HG02852 (cell line): ENCODE data around the gene PCYT1A.
"Not testable (repeated sequence)": the region's sequence is repeated elsewhere in the genome, so short reads cannot be mapped to it uniquely, and the experiment has no call there.

ENCODE experiments used
- ATAC-seq: cut with Tn5 transposase; IDR thresholded peaks from one replicate; pipeline ENCODE4 v1.9.1; 2021; ENCODE audit warnings: mild to moderate bottlenecking, moderate library complexity; ENCODE audit not compliant: unreplicated experiment

The PCYT1A gene

DNA sequence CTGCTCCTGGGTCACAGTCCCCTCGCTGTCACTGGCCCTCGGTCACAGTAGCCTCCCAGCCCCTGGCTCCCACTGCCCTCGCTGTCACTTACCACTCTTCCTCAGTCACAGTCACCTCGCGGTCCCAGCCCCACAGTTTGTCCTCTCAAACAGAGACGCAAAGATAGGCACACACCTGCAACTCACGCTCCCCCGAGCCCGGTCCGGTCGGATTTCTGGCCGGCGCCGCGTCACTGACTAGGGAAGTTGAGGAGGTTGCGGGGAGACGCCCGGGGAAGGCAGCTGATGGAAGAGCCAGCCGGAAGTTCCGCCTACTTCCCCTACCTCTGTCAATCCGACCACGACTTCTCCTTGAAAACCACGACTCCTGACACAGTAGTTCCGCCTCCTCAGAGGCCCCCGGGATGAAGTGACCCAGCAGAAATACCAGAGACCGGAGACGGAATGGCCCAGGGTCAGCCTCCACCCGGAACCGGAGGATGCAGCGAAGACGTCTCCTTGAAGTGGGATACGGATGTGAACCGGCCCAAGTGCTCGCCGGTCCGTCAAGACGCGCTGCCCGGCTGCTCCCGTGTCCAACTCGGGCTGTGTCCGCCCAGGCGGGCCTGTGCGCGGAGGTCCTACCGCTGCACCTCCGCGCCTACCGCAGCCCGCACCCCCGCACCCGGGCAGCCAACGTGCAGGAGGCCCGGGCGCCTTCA, at the start of gene PCYT1A:
PCYT1A (minus strand) TSS at position 287 of the 701 bp plus-strand sequence. CDS start 17,195 bp downstream, outside the sequence.
- ATAC-seq, result peak; percentile 83

DNA sequence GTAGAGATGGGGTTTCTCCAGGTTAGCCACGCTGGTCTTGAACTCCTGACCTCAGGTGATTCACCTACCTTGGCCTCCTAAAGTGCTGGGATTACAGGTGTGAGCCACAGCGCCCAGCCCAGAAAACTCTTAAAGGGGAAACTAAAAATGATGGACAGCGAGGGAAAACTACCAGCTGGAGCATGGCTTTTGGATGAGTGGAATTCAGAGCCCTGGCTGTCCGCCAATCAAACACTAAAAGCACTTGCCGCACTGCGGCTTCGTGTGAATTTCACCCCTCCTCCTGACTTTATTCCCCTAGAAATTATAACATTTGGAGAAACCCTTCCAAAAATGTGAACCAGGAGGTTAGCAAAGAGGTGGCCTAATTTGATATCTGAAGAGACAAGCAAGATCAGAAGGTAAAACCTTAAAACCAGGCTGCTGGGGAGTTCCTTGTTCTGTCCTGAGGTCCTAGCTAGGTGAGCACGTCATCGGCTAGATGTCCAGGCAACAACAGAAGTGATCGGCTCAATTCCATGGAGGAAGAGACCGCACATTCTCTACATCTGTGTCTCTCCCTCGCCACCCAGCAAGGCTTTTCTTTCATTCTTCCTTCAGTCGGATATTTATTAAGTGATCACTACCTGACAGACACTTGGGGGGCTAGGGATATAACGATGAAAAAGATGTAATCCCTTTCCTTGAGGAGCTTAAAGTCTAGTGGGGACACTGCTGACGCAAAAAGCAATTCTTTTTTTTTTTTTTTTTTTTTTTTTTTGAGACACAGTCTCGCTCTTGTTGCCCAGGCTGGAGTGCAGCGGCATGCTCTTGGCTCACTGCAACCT, 49.0 kb upstream of the PCYT1A start:
- ATAC-seq, result no peak

DNA sequence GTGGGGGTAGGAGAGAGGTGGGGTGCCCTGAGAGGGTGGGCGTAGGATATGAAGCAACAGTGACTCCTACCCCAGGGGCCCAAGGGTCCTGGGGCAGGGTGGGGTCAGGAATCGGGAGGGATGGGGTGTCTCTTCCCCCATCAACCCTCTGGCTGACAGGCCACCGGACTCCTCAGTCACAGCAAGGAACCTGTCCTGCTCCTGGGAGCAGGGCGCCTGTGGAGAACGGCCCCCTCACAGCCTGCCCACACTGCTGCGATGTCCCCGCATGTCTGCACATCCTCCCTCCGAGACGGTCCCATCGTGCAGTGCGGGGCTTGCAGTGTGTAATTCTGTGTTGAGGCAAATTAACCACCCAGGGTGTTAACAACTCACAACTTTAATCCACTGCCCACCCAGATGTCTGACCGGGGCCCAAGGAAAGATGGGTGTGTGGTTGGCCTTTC, 48.0 kb upstream of the PCYT1A start:
- no peak for ATAC-seq

DNA sequence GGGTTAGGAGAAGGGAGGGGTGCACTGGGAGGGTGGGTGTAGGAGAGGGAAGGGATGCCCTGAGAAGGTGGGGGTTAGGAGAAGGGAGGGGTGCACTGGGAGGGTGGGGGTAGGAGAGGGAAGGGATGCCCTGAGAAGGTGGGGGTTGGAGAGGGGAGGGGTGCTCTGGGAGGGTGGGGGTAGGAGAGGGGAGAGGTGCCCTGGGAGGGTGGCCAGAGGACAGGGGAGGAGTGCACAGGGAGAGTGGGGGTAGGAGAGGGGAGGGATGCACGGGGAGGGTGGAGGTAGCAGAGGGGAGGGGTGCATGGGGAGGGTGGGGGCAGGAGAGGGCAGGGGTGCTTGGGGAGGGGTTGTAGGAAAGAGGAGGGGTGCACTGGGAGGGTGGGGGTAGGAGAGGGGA, 47.5 kb upstream of the PCYT1A start:
- ATAC-seq, result no peak

DNA sequence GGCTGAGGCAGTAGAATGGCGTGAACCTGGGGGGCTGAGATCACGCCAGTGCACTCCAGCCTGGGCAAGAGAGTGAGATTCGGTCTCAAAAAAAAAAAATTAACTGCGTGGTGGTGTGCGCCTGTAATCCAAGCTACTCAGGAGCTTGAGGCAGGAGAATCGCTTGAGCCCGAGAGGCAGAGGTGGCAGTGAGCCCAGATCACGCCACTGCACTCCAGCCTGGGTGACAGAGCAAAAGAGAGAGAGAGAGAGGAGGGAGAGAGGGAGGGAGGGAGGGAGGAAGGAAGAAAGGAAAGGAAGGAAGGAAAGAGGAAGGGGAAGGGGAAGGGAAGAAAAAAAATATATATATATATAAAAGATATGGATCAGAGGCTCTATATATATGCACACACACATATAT, 44.6 kb upstream of the PCYT1A start:
- ATAC-seq, result no peak

DNA sequence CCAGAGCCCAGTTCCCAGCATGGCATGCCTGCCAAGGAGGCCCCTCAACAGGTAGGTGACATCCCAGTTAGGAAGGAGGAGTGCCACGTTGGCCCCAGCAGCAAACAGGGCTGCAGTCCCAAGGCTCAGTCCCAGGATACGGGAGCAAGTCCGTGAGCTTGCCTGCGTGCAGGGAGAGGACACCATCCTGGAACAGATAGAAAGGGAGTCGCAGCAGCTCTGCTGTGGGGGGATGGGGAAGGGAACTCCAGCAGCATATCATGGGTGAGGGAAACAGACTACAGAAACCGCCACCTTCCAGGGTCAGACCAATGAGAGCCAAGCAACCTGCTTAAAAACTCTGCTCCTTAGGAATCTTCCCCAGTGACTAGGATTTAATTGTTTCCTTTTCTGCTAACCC, 39.9 kb upstream of the PCYT1A start:
- no peak for ATAC-seq

DNA sequence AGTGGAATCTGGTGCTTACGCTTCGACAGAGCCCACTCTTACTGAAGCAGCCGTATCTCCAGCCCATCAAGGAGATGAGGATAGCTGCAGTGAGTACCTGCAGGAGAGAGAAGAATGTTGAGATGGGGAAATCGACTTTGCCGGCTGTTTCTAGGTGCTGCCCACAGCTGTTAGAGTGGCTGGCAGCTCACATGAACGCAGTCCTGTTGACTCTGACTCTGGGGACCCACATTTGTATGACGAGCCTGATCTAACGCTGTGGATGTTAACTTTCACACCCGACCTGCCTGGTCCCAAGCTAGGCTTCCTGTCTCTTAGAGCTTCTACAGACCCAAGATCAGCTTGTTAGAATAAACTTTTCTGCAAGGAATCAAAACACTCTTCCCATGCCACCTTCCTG, 39.4 kb upstream of the PCYT1A start:
- no peak for ATAC-seq

DNA sequence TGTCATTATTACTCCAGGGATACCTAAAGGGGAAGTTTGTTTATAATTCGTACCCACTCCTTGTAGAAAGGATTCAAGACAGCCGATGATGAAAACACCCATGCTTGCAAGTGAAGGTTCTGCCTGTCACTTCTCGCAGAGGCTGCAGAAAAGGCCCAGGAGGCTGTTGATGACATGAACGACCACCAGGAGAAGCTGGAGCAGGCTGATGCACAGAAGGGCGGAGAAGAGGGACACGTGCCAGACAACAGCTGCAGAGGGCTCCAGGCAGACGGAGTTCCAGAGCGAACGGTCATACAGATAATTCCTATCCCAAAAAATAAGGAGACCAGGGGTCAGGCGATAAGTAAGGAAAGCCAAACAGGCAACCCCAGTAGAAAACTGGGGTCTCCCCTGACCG, 36.2 kb upstream of the PCYT1A start:
- no peak for ATAC-seq

DNA sequence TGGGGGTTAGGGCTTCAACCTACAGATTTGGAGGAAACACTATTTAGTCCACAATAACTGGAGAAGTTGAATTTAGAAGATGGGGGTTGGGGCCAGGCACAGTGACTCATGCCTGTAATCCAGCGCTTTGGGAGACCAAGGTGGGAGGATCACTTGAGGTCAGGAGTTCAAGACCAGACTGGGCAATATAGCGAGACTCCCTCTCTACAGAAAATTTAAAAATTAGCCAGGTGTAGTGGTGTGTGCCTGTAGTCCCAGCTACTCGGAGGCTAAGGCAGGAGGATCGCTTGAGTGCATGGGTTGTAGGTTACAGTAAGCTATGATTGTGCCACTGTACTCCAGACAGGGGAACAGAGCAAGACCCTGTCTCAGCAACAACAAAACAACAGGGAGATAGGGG, 35.5 kb upstream of the PCYT1A start:
- no peak for ATAC-seq

DNA sequence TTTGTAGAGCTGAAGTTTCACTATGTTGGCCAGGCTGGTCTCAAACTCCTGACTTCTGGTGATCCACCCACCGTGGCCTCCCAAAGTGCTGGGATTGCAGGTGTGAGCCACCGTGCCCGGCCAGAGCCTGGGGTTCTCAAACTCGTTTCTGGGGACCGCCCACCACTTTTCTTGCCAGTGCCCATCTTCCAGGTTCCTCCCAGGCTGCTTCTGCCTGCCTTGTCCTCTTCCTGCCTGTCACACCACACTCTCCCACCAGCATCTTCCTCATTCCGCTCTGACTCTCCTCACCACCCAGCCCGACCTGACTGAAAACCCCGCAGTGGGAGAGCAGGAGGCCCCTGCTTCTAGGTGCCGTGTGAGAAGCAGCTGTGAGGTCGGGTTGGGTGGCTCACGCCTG, 33.6 kb upstream of the PCYT1A start:
- no peak for ATAC-seq

DNA sequence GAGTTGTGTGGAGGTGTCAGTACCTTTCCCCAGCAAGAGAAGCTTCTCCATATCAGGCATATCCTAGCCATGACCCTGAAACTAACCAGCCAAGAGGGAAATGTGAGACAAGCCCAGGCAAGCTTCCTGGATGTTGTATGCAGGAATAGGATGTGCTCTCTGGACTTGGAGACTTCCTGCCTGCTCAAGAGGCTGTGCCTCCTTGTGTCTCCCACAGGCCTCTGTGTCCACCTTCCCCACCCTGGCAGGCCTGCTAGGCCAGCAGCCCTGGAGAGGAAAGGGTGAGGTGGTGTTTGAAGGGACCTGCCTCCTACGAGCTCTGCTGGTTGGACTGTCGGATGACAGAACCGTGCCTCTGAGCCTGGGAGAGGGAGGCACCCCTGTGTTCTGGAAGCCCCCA, 32.6 kb upstream of the PCYT1A start:
- no peak for ATAC-seq

DNA sequence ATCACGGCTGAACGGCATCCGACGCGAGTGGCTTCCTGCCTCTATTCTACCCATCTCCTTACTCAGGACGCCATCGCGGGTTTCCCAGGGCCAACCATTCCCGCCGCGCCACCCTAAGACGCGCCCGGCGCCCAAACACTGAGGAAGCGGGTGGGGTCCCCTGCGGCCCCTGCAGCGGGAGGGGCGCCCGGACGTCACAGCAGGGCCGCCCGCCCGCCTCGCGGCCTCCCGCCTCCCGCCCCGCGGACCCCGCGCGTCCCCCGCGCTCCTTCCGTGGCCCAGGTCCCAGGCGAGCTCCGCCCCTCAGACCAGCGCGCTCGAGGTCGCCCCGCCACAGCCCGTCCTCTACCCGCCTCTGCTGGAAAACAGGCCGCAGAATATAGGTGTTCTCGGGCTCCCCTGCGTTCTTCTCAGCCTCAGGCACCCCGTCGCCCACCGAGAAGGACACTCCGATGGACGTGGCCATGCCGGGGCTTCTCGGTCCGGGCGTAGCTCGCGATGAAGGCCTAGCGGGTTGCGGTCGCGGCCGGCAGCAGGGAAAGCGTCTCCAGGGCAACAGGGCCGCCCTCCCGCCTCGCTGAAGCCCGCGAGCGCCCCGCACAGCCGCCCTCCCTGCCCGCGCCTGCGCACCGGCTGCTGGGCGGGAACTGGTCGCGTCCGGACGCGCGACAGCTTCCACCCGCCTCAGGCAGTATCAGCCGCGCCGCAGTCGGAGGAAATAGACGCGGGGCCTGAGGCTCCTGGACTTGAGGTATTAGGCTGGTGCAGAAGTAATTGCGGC, 30.4 kb upstream of the PCYT1A start, which contains the start of gene DYNLT2B:
DYNLT2B (minus strand) TSS at position 554 of the 781 bp plus-strand sequence; CDS start at position 466, 88 bp downstream.
- peak; percentile 86 for ATAC-seq

DNA sequence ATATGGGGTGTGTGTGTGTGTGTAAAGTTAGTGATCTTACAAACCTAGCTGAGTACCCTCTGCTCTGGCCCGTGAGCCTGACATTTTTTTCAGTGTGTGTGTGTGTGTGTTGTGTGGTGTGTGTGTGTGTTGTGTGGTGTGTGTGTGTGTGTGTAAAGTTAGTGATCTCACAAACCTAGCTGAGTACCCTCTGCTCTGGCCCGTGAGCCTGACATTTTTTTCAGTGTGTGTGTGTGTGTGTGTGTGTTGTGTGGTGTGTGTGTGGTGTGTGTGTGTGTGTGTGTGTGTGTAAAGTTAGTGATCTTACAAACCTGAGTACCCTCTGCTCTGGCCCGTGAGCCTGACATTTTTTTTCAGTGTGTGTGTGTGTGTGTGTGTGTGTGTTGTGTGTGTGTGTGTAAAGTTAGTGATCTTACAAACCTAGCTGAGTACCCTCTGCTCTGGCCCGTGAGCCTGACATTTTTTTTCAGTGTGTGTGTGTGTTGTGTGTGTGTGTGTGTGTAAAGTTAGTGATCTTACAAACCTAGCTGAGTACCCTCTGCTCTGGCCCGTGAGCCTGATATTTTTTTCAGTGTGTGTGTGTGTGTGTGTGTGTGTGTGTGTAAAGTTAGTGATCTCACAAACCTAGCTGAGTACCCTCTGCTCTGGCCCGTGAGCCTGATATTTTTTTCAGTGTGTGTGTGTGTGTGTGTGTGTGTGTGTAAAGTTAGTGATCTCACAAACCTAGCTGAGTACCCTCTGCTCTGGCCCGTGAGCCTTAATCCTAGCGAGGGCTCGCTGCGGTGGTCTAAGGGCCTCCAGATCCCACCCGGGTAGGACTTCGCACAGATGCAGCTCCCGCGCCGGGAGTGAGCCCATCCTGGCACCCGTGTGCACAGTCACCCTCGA, 29.5 kb upstream of the PCYT1A start:
- not testable (repeated sequence) for ATAC-seq

DNA sequence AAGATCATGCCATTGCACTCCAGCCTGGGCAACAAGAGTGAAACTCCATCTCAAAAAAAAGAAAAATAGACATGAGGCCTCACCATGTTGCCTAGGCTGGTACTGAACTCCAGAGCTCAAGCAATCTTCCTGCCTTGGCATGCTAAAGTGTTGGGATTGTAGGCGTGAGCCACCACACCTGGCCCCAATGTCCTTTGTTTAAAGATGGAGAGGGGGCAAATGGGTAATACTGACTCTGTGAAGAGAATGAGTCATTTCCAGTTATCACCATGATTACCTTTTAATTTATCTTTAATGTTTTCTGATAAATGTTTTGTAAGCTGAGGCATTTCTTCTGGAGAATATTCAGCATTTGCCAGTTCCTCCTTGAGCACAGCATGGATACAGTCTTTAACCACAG, 28.3 kb upstream of the PCYT1A start:
- ATAC-seq, result no peak

DNA sequence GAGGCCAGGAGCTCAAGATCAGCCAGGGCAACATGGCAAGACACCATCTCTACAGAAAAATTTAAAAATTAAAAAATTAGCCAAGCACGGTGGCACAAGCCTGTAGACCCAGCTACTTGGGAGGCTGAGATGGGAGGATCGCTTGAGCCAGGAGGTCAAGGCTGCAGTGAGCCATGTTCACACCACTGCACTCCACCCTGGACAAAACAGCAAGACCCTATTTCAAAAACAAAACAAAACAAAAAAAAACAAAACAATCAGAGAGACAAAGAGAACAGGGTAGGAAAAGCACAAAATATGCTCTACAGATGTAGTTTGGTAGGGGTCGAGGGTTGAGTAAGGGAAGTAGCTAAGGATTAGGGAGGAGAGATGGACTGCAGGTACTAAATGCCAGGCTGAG, 27.1 kb upstream of the PCYT1A start:
- ATAC-seq, result no peak

DNA sequence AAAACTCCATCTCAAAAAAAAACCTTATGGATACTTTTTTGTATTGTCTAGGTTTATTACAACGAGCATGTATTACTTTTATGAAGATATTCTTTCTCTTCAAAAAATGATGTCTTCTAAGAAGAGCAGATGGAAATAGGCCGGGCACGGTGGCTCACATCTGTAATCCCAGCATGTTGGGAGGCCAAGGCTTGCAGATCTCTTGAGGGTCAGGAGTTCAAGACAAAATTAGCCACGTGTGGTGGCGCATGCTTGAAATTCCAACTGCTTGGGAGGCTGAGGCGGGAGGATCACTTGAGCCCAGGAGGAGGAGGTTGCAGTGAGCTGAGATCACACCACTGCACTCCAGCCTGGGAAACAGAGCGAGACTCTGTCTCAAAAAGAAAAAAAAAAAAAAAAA, 26.6 kb upstream of the PCYT1A start:
- not testable (repeated sequence) for ATAC-seq

DNA sequence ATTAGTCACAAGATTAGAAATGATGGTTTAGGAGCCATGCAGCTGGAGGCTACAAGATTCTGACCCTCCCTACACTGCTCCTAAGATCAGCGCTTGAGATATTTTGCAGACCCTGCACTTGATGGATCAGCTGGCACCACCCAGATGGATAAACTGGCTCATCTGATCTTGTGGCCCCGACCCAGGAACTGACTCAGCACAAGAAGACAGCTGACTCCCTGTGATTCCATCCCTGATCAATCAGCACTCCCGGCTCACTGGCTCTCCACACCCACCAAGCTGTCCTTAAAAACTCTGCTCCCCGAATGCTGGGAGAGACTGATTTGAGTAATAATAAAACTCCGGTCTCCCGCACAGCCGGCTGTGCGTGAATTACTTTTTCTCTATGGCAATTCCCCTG, 15.4 kb upstream of the PCYT1A start:
- ATAC-seq, result not testable (repeated sequence)

DNA sequence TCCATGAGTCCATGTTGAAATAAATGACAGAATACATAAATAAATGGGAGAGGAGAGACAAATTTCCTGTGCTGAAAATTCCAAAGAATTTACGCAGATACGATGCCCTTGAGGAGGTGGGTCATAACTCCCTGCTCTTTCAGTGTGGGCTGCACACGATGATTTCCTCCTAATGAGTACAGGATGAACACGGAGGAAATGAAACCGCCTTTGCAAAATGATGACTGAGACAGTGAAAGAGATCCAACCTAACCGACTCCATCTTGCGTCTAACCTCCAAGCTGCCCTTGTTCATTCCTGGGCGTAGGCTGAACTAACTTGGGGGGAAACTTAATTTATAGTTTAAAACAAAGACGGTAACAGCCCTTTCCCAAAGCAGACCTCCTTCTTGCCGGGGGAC, 15.0 kb upstream of the PCYT1A start:
- not testable (repeated sequence) for ATAC-seq

DNA sequence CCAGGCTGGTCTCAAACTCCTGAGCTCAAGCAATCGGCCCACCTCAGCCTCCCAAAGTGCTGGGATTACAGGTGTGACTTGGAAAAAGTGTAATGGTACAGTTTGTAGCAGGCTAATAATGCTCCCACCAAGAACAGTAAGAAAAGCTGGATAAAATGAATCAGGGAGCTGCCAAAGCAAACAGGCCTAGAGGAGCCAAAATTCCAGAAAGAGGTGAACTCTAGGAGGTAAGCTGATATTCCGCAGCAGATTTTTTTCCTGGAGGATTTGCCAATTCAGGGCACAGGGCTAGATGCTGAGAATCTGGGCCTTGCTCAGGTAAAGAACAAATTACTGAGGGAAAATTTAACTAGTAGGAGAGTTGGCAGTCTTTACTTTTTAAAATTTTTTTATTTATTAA, 11.0 kb upstream of the PCYT1A start:
- ATAC-seq, result no peak

DNA sequence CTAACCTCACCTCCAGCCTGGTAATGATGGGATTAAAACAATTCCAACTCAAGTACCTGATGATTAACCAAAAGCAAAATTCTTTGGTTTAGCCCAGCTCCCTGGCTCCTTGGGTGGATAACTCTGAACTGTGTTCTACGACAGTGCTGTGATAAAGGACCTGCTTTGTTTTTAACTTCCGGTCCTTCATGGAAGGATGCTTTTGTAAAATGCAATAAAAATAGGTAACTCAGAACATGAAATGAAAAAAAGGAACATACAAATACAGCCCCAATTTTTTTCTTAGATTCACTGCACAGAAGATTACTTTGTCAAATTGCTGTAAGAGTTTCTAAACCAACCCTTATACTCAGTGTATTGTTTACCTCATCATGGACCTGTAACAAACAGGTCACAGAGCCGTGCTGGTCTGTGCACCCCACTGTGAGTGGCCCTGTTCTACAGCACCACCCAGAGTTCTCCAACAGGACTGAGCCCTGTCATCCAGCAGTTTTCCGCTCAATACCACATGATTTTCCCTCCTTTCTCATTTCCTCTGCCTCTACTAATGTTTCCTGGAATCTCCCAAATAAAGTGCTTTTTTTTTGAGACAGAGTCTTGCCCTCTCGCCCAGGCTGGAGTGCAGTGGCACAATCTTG, 4.9 kb upstream of the PCYT1A start:
- ATAC-seq, result no peak
